NT2/D1 (cell line): ENCODE measurements around the gene AIG1.

Experiments
- SUZ12 ChIP-seq: IDR thresholded peaks from 2 replicates; pipeline ENCODE4 v1.6.1; 2011; ENCODE audit not compliant: insufficient read length, insufficient read depth; ENCODE audit errors: extremely low read depth
- YY1 ChIP-seq: IDR thresholded peaks from 2 replicates; pipeline ENCODE4 v1.6.1; 2011; ENCODE audit not compliant: insufficient read length, insufficient read depth
- ZNF274 ChIP-seq: IDR thresholded peaks from 2 replicates; pipeline ENCODE4 v1.6.1; 2011; ENCODE audit warnings: mild to moderate bottlenecking, low read depth, low read length

DNA sequence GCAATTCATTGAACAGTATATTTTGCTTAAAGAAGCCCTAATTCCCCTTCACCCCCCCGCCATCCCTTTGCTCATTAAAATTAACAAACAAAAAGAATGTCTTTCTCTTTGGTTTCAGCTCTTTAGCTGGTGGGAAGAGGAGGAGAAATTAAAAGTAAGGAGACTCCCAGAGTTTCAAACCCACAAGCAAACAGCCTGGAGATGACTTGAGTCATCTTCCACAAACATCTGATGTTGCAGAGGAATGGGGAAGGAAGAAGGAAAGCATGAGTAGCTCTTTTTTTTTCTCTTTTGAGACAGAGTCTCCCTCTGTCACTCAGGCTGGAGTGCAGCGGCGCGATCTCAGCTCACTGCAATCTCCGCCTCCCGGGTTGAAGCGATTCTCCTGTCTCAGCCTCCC is 200.2 kb downstream of the AIG1 start:
- TF ChIP-seq YY1 (no peak), ZNF274 (no peak), SUZ12 (no peak)
